ENCODE results near the gene CDC45. TPM values are rescaled to one million over a fixed set of nuclear protein-coding genes. Genes with fewer than 3 reads are reported as not detected.
"Not testable (repeated sequence)": the region's sequence is repeated elsewhere in the genome, so short reads cannot be mapped to it uniquely, and the experiment has no call there.

Gene CDC45
- total and polyA plus RNA-seq, 2 donors from 2014 or later: 0.32 to 1.1 TPM

GRCh38 chr22:19440411-19441195 lies 39.1 kb upstream of the CDC45 start:
- Histone ChIP-seq H3K4me1 (ENCODE audit: control insufficient read depth in 2 of 3, insufficient read depth in 2 of 3, low read depth in 1 of 3, low read length in 3 of 3) (no peaks in the 10 kb centered on the region), H3K27me3 (ENCODE audit: control insufficient read depth, insufficient read depth, low read length) (no peaks in the 10 kb centered on the region), H3K9me3 (ENCODE audit: control insufficient read depth in 2 of 3, insufficient read depth in 1 of 3, low read length in 3 of 3) (no peaks in the 10 kb centered on the region), H3K9ac (ENCODE audit: low read length in 3 of 3) (no peak overlapping the region), H3K36me3 (ENCODE audit: control insufficient read depth in 2 of 3, insufficient read depth in 3 of 3, low read length in 3 of 3) (peaks cover 6 to 11% (median 8%) of the 10 kb centered on the region in 3 donors), H3K27ac (ENCODE audit: low read depth in 2 of 2, low read length in 2 of 2) (no peak overlapping the region), H3K4me3 (ENCODE audit: low read length in 3 of 3) (no peak overlapping the region)
- no peak for FAIRE-seq
- no peak for TF ChIP-seq CTCF (IDR thresholded peaks at IDR 0.05; ENCODE audit: borderline replicate concordance, extremely low read depth, insufficient read depth)
- no peak for DNase-seq
- intact Hi-C loops (cut with DNase I): no loop called here

- no peak for TF ChIP-seq CTCF (IDR thresholded peaks at IDR 0.05; ENCODE audit: borderline replicate concordance, extremely low read depth, insufficient read depth)
- FAIRE-seq (no peak), DNase-seq (no peak)
- Histone ChIP-seq H3K27me3 (ENCODE audit: control insufficient read depth, insufficient read depth, low read length) (no peaks in the 10 kb centered on the region), H3K9me3 (ENCODE audit: control insufficient read depth in 2 of 3, insufficient read depth in 1 of 3, low read length in 3 of 3) (no peaks in the 10 kb centered on the region), H3K36me3 (ENCODE audit: control insufficient read depth in 2 of 3, insufficient read depth in 3 of 3, low read length in 3 of 3) (peaks cover 3 to 8% (median 5%) of the 10 kb centered on the region in 3 donors), H3K4me1 (ENCODE audit: control insufficient read depth in 2 of 3, insufficient read depth in 2 of 3, low read depth in 1 of 3, low read length in 3 of 3) (peaks cover 0 to 6% (median 0%) of the 10 kb centered on the region in 3 donors), H3K9ac (ENCODE audit: low read length in 3 of 3) (no peak overlapping the region), H3K4me3 (ENCODE audit: low read length in 3 of 3) (no peak overlapping the region), H3K27ac (ENCODE audit: low read depth in 2 of 2, low read length in 2 of 2) (no peak overlapping the region)
- intact Hi-C loops (cut with DNase I): no loop called here
These were observed 37.6 kb upstream of the CDC45 start for GRCh38 chr22:19442166-19442565.

GRCh38 chr22:19443544-19444211 lies 36.0 kb upstream of the CDC45 start:
- peaks cover 0 to 13% (median 0%) of the 10 kb centered on the region in 3 donors for H3K4me1 ChIP-seq (ENCODE audit: control insufficient read depth in 2 of 3, insufficient read depth in 2 of 3, low read depth in 1 of 3, low read length in 3 of 3)
- no peaks in the 10 kb centered on the region for H3K27me3 ChIP-seq (ENCODE audit: control insufficient read depth, insufficient read depth, low read length)
- H3K36me3 ChIP-seq (ENCODE audit: control insufficient read depth in 2 of 3, insufficient read depth in 3 of 3, low read length in 3 of 3): peaks cover 3 to 8% (median 5%) of the 10 kb centered on the region in 3 donors
- DNase-seq (no peak), FAIRE-seq (no peak)
- intact Hi-C loops (cut with DNase I): no loop called here
- no peak overlapping the region for H3K27ac ChIP-seq (ENCODE audit: low read depth in 2 of 2, low read length in 2 of 2)
- H3K9ac ChIP-seq (ENCODE audit: low read length in 3 of 3): no peak overlapping the region
- H3K4me3 ChIP-seq (ENCODE audit: low read length in 3 of 3): no peak overlapping the region
- no peaks in the 10 kb centered on the region for H3K9me3 ChIP-seq (ENCODE audit: control insufficient read depth in 2 of 3, insufficient read depth in 1 of 3, low read length in 3 of 3)
- TF ChIP-seq CTCF (IDR thresholded peaks at IDR 0.05; ENCODE audit: borderline replicate concordance, extremely low read depth, insufficient read depth): no peak

- DNase-seq; H3K9ac ChIP-seq (ENCODE audit: low read length in 3 of 3); H3K4me3 ChIP-seq (ENCODE audit: low read length in 3 of 3); H3K27me3 ChIP-seq (ENCODE audit: control insufficient read depth, insufficient read depth, low read length); intact Hi-C loops (cut with DNase I); H3K36me3 ChIP-seq (ENCODE audit: control insufficient read depth in 2 of 3, insufficient read depth in 3 of 3, low read length in 3 of 3); H3K27ac ChIP-seq (ENCODE audit: low read depth in 2 of 2, low read length in 2 of 2); H3K9me3 ChIP-seq (ENCODE audit: control insufficient read depth in 2 of 3, insufficient read depth in 1 of 3, low read length in 3 of 3); FAIRE-seq: not testable (repeated sequence)
- H3K4me1 ChIP-seq (ENCODE audit: control insufficient read depth in 2 of 3, insufficient read depth in 2 of 3, low read depth in 1 of 3, low read length in 3 of 3): peaks cover 0 to 18% (median 0%) of the 10 kb centered on the region in 3 donors
These were observed 34.3 kb upstream of the CDC45 start for GRCh38 chr22:19445279-19445982.

Measured in kidney (tissue), 14 donors.